GM18858 (cell line): Measurements from ENCODE around the gene MYH15.

Experiments
- ATAC-seq: cut with Tn5 transposase; IDR thresholded peaks from one replicate; pipeline ENCODE4 v1.9.1; 2021; ENCODE audit not compliant: unreplicated experiment

MYH15 gene

DNA sequence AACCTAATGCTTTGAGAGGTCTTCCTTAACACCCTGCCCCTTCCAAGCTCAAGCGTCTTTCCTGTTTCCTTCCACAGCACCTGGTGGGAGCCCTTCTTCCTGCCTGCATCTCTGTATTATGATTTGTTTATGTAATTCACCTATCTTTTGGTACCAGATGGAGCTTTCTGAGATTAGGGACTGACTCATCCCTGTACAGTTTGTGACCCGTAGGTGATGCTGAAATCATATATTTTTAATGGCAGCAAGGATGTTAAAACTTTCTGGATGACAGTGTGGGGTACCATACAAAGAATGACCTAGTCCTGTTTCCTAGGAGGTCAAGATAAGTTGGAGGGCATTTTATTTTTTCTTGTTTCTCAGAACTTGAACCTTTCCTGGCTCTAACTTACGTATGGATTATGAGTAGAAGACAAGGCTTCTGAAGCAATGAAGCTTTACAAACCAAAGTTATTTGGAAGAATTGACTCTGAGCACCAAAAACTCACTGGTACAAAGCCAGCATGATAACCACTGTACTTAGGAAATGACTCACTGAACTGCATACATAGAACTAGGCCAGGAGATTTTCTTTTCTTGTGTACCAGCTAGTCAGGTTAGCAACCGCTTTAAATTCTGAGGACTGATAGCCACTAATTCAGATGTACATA lies 167.4 kb downstream of the MYH15 start:
- ATAC-seq = peak; percentile 82

DNA sequence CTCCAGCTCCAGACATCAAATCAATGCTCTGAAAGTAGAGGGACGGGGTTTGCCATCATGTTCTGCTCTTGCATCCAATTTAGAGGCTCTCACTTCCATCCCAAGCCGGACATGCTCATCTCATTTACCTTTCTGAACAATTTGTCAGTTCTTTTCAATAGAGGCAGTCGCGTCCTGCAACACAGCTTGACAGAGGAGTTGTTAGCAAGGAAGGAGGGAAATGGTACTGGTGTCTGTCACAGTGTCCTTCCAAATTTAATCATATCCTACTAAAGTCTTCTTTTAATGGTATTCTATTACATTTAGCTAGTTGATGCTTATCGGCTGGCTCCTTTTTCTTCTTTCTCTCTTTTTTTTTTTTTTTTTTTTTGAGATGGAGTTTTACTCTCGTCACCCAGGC lies 168.5 kb downstream of the MYH15 start:
- no peak for ATAC-seq

DNA sequence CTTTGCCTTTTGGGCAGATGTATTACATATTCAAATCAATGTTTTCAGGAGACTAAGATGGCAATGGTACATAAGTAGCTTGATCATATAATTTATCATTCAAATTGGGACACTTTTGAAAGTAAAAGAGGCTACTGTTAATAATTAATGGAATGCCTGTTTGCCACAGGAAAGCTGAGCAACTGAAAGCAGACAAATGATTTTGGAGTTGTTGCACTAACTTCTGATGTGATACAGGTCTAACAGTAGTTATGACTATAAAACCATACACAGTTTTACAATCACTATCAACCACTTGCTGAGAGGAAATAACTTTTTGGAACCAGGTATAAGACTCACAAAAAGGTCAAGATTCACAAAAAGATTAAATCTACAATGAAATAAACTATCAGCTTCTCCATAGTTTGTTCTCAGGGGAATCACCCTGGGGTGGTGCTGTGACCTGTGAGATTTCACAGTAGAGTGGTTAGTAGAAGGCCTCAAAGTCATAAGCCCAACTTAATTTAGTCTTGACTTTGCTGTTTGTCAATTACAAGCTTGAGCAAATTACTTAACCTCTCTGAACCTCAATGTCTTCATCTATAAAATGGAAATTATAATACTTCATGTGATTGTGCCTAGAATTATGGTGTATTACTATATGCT lies 171.4 kb downstream of the MYH15 start:
- ATAC-seq = no peak

DNA sequence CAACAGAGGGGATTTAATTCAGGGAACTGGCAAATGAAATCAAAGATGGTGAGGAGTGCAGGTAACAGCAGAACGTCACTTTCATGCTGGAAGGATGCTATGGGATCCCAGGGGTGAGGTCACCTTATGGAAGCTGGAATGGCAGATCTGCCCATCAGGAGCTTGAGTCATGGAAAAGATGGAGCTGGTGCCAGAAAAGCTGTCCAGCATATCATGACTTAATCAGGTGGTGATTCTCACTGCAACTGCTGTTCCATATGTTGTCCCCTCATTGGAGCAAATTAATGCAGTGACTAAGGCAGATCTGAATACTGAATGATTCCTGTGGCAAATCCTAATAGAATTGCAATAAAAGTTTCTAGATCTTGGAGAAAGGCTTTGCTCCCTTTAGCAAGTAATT lies 175.7 kb downstream of the MYH15 start:
- ATAC-seq = no peak

DNA sequence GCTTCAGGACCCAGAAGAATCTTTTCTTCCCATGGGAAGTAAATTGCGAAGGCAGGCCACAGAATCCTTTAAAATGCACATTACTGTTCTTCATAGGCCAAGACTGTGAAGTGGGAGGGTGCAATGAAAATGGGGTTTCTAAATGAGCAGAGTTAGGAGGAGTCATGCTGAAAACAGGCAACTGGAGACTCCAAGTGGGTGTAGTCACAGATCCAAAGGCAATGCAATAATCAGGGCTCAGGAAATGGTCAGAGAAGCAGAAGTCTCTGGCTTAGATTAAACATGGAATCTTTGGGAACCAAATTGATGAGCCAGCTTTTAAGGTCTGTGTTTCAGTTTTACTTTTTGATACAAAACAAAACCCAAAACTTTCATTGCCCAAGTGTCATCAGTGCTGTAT lies 176.4 kb downstream of the MYH15 start:
- no peak for ATAC-seq

DNA sequence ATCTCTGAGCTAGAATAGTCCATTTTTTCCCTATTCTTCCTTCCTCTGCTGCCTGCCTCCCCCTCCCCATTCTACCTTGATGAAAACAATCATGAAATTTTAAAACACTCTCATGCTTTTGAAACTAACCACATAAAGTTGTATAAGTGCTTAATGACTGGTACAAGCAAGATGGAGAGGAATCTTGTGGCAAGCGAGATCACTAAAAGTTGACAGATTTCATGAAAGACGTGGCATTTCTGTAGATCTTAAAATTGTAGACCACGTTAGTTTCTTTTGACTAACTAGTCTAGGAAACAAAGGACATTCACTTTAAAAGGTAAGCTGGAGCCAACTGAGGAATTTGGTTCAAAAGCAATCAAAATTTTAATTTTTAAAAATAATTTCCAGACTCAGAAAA lies 178.6 kb downstream of the MYH15 start:
- ATAC-seq = no peak
